Neural crest cell (in vitro differentiated cells): ENCODE measurements around the gene OPN3. TPM values are rescaled to one million over a fixed set of nuclear protein-coding genes. Genes with fewer than 3 reads are reported as not detected.

Experiments
- DNase-seq: peaks from one replicate; pipeline ENCODE4 v3.0.0; 2021; ENCODE audit warnings: low read depth, mixed read lengths, low spot score
- H3K27ac Mint-ChIP-seq: one replicate; pipeline ENCODE4 v1.8.0; 2021; ENCODE audit warnings: mild to moderate bottlenecking, mixed read lengths; ENCODE audit not compliant: unreplicated experiment
- H3K27me3 Mint-ChIP-seq: 2 replicates; pipeline ENCODE4 v1.8.0; 2021; ENCODE audit warnings: low read depth, mild to moderate bottlenecking, mixed read lengths
- H3K36me3 Mint-ChIP-seq: 2 replicates; pipeline ENCODE4 v1.8.0; 2021; ENCODE audit warnings: low read depth, mild to moderate bottlenecking, mixed read lengths
- H3K4me1 Mint-ChIP-seq: 2 replicates; pipeline ENCODE4 v1.8.0; 2021; ENCODE audit warnings: mixed read lengths
- H3K4me3 Mint-ChIP-seq: one replicate; pipeline ENCODE4 v1.8.0; 2021; ENCODE audit warnings: mild to moderate bottlenecking, mixed read lengths
- H3K9me3 Mint-ChIP-seq: 2 replicates; pipeline ENCODE4 v1.8.0; 2021; ENCODE audit warnings: mixed read lengths
- CTCF ChIP-seq: fragments of 200-600 bp; sonication (generic); conservative IDR thresholded peaks from 2 replicates; pipeline ENCODE4 v1.5.0; 2021; ENCODE audit warnings: antibody characterized with exemption, mild to moderate bottlenecking
- total RNA-seq: library from RNA; stranded (reverse); gene quantifications from 2 replicates; pipeline ENCODE4 v1.2.1, GENCODE V29; 2021

Gene OPN3
- total RNA-seq, 1 donor from 2014 or later = 31.2 TPM

GRCh38 chr1:241605146-241605805, 34.9 kb downstream of the OPN3 start:
- DNase-seq = no peak
- Mint-ChIP-seq H3K4me3 (no peak overlapping the region), H3K27ac (no peak overlapping the region), H3K36me3 (peaks cover 25% of the 10 kb centered on the region), H3K27me3 (no peaks in the 10 kb centered on the region), H3K4me1 (no peaks in the 10 kb centered on the region), H3K9me3 (peaks cover 3% of the 10 kb centered on the region)
- peak; percentile 45 for TF ChIP-seq CTCF

GRCh38 chr1:241603731-241604245, 36.4 kb downstream of the OPN3 start:
- H3K36me3 Mint-ChIP-seq = peaks cover 25% of the 10 kb centered on the region
- H3K27ac Mint-ChIP-seq = no peak overlapping the region
- TF ChIP-seq CTCF = no peak
- H3K4me1 Mint-ChIP-seq = no peaks in the 10 kb centered on the region
- no peak overlapping the region for H3K4me3 Mint-ChIP-seq
- H3K9me3 Mint-ChIP-seq = peaks cover 3% of the 10 kb centered on the region
- no peak for DNase-seq
- H3K27me3 Mint-ChIP-seq = no peaks in the 10 kb centered on the region

- Mint-ChIP-seq H3K4me1 (no peaks in the 10 kb centered on the region), H3K9me3 (peaks cover 3% of the 10 kb centered on the region), H3K27me3 (no peaks in the 10 kb centered on the region), H3K4me3 (no peak overlapping the region), H3K36me3 (peaks cover 32% of the 10 kb centered on the region), H3K27ac (peak overlapping the region; percentile 30)
- TF ChIP-seq CTCF = no peak
- no peak for DNase-seq
Measured at GRCh38 chr1:241600496-241600901, 39.7 kb downstream of the OPN3 start.

- Mint-ChIP-seq H3K9me3 (peaks cover 3% of the 10 kb centered on the region), H3K27ac (no peak overlapping the region), H3K27me3 (no peaks in the 10 kb centered on the region), H3K36me3 (peaks cover 40% of the 10 kb centered on the region), H3K4me1 (no peaks in the 10 kb centered on the region), H3K4me3 (no peak overlapping the region)
- no peak for TF ChIP-seq CTCF
- no peak for DNase-seq
Measured at GRCh38 chr1:241598249-241598648, 41.9 kb downstream of the OPN3 start.

- no peaks in the 10 kb centered on the region for H3K4me1 Mint-ChIP-seq
- H3K27ac Mint-ChIP-seq = no peak overlapping the region
- H3K27me3 Mint-ChIP-seq = no peaks in the 10 kb centered on the region
Measured at GRCh38 chr1:241596633-241597032, 43.5 kb downstream of the OPN3 start.

More at GRCh38 chr1:241596633-241597032, 43.5 kb downstream of the OPN3 start:
- DNase-seq = no peak
- Mint-ChIP-seq H3K4me3 (no peak overlapping the region), H3K9me3 (no peaks in the 10 kb centered on the region), H3K36me3 (peaks cover 27% of the 10 kb centered on the region)
- TF ChIP-seq CTCF = no peak
